Esophagus muscularis mucosa (tissue), 4 donors: ENCODE measurements around the gene NAV2.

Experiments
- CTCF ChIP-seq, 3 experiments: fragments of 200-600 bp in 2 of 3; fragments of 450-650 bp in 1 of 3; sonication (generic) in 2 of 3; IDR thresholded peaks; one replicate each; pipeline ENCODE4 v1.5.1; 2017 to 2019; ENCODE audit warnings: antibody characterized with exemption in 3 of 3, mild to moderate bottlenecking in 2 of 3, moderate library complexity in 1 of 3
- EP300 ChIP-seq: sonication (generic); formaldehyde crosslinking; IDR thresholded peaks from one replicate; pipeline ENCODE4 v1.6.1; 2017; ENCODE audit warnings: antibody characterized with exemption
- POLR2A ChIP-seq: fragments of 450-650 bp; IDR thresholded peaks from one replicate; pipeline ENCODE4 v1.6.1; 2017; ENCODE audit warnings: antibody characterized with exemption, moderate library complexity, mild to moderate bottlenecking, low read depth
- POLR2AphosphoS5 ChIP-seq, 2 donors: sonication (generic); formaldehyde crosslinking; IDR thresholded peaks; one replicate each; pipeline ENCODE4 v1.6.1; 2017; ENCODE audit warnings: antibody characterized with exemption in 2 of 2

- TF ChIP-seq CTCF (IDR thresholded peaks at IDR 0.05) (no peak), POLR2A (no peak), EP300 (no peak), POLR2AphosphoS5 (IDR thresholded peaks at IDR 0.05) (no peak)
These were observed 31.7 kb upstream of the NAV2 start for GRCh38 chr11:19680829-19681368.
